Type B pancreatic cell (in vitro differentiated cells): ENCODE measurements around the gene CCNI. TPM values are rescaled to one million over a fixed set of nuclear protein-coding genes. Genes with fewer than 3 reads are reported as not detected.
"Not testable (repeated sequence)": the region's sequence is repeated elsewhere in the genome, so short reads cannot be mapped to it uniquely, and the experiment has no call there.

Experiments used
- DNase-seq: peaks from one replicate; pipeline ENCODE4 v3.0.0; 2021; ENCODE audit warnings: mixed read lengths; ENCODE audit not compliant: unreplicated experiment; ENCODE audit errors: extremely low spot score
- H3K27ac Mint-ChIP-seq: 2 replicates; pipeline ENCODE4 v1.8.0; 2021; ENCODE audit warnings: mild to moderate bottlenecking, mixed read lengths
- H3K27me3 Mint-ChIP-seq: 2 replicates; pipeline ENCODE4 v1.8.0; 2021; ENCODE audit warnings: mixed read lengths
- H3K36me3 Mint-ChIP-seq: 2 replicates; pipeline ENCODE4 v1.8.0; 2021; ENCODE audit warnings: mixed read lengths
- H3K4me1 Mint-ChIP-seq: one replicate; pipeline ENCODE4 v1.8.0; 2021; ENCODE audit warnings: mixed read lengths; ENCODE audit not compliant: unreplicated experiment
- H3K4me3 Mint-ChIP-seq: 2 replicates; pipeline ENCODE4 v1.8.0; 2021; ENCODE audit warnings: mild to moderate bottlenecking, mixed read lengths
- H3K9me3 Mint-ChIP-seq: 2 replicates; pipeline ENCODE4 v1.8.0; 2021; ENCODE audit warnings: mixed read lengths
- CTCF ChIP-seq: fragments of 200-600 bp; sonication (generic); conservative IDR thresholded peaks from 2 replicates; pipeline ENCODE4 v1.5.0; 2021; ENCODE audit warnings: antibody characterized with exemption, mild to moderate bottlenecking
- total RNA-seq: library from RNA; stranded (reverse); gene quantifications from 2 replicates; pipeline ENCODE4 v1.2.1, GENCODE V29; 2021; ENCODE audit warnings: low replicate concordance

CCNI gene
- total RNA-seq, 1 donor from 2014 or later = 270 TPM

- Mint-ChIP-seq H3K4me1 (peaks cover 7% of the 10 kb centered on the region), H3K36me3 (peaks cover 38% of the 10 kb centered on the region), H3K27me3 (no peaks in the 10 kb centered on the region), H3K9me3 (no peaks in the 10 kb centered on the region), H3K27ac (no peak overlapping the region), H3K4me3 (no peak overlapping the region)
- TF ChIP-seq CTCF = no peak
- no peak for DNase-seq
Measured at GRCh38 chr4:77036206-77036605, 39.6 kb downstream of the CCNI start.

GRCh38 chr4:77035153-77035552 lies 40.6 kb downstream of the CCNI start:
- Mint-ChIP-seq H3K27me3 (no peaks in the 10 kb centered on the region), H3K4me3 (no peak overlapping the region), H3K36me3 (peaks cover 45% of the 10 kb centered on the region), H3K9me3 (no peaks in the 10 kb centered on the region), H3K4me1 (peaks cover 7% of the 10 kb centered on the region), H3K27ac (no peak overlapping the region)
- DNase-seq = no peak
- no peak for TF ChIP-seq CTCF

GRCh38 chr4:77031544-77031943 lies 44.2 kb downstream of the CCNI start:
- Mint-ChIP-seq H3K27me3 (no peaks in the 10 kb centered on the region), H3K27ac (no peak overlapping the region), H3K4me3 (no peak overlapping the region), H3K36me3 (peaks cover 55% of the 10 kb centered on the region), H3K4me1 (peaks cover 7% of the 10 kb centered on the region), H3K9me3 (no peaks in the 10 kb centered on the region)
- no peak for TF ChIP-seq CTCF
- DNase-seq = no peak

GRCh38 chr4:77029757-77030156 lies 46.0 kb downstream of the CCNI start:
- H3K36me3 Mint-ChIP-seq = peaks cover 55% of the 10 kb centered on the region
- H3K27me3 Mint-ChIP-seq, H3K27ac Mint-ChIP-seq, H3K9me3 Mint-ChIP-seq, DNase-seq, H3K4me1 Mint-ChIP-seq, H3K4me3 Mint-ChIP-seq: not testable (repeated sequence)
- TF ChIP-seq CTCF = peak; percentile 48

GRCh38 chr4:77028246-77028645 lies 47.5 kb downstream of the CCNI start:
- no peak for DNase-seq
- Mint-ChIP-seq H3K9me3 (no peaks in the 10 kb centered on the region), H3K4me3 (no peak overlapping the region), H3K27me3 (no peaks in the 10 kb centered on the region), H3K36me3 (peaks cover 64% of the 10 kb centered on the region), H3K4me1 (peaks cover 7% of the 10 kb centered on the region), H3K27ac (no peak overlapping the region)
- TF ChIP-seq CTCF = no peak

GRCh38 chr4:77026322-77026704 lies 49.5 kb downstream of the CCNI start:
- H3K36me3 Mint-ChIP-seq = peaks cover 60% of the 10 kb centered on the region
- TF ChIP-seq CTCF = no peak
- H3K4me3 Mint-ChIP-seq = no peak overlapping the region
- DNase-seq = no peak
- H3K27ac Mint-ChIP-seq = no peak overlapping the region
- H3K9me3 Mint-ChIP-seq = no peaks in the 10 kb centered on the region
- peaks cover 14% of the 10 kb centered on the region for H3K4me1 Mint-ChIP-seq
- H3K27me3 Mint-ChIP-seq = no peaks in the 10 kb centered on the region
